Adrenal gland (tissue), 12 donors: ENCODE results near the gene RUNX1. TPM values are rescaled to one million over a fixed set of nuclear protein-coding genes. Genes with fewer than 3 reads are reported as not detected.

Experiments
- DNase-seq, 7 donors: peaks; one replicate each; pipeline ENCODE4 v3.0.0-alpha.2; 2019 to 2020
- H3K27ac ChIP-seq, 5 donors: fragments of 200-600 bp; sonication (generic) in 4 of 5; 1 replicate in 3 of 5; 2 replicates in 2 of 5; pipeline versions ENCODE4 v1.5.1 to v1.8.0; 2016 to 2020; ENCODE audit warnings: mild to moderate bottlenecking in 1 of 5
- H3K27me3 ChIP-seq: fragments of 200-600 bp; 2 replicates; pipeline ENCODE4 v1.8.0; 2021
- H3K36me3 ChIP-seq, 2 donors: fragments of 200-600 bp; replicated peaks in 1 of 2; 1 replicate in 1 of 2; 2 replicates in 1 of 2; pipeline versions ENCODE4 v1.5.1 to v1.8.0; 2018 to 2022
- H3K4me1 ChIP-seq, 2 donors: fragments of 200-600 bp; replicated peaks in 1 of 2; 1 replicate in 1 of 2; 2 replicates in 1 of 2; pipeline versions ENCODE4 v1.5.1 to v1.8.0; 2018 to 2021
- H3K4me3 ChIP-seq, 4 donors: fragments of 200-600 bp; sonication (generic) in 3 of 4; one replicate each; pipeline ENCODE4 v1.5.1; 2016 to 2018
- H3K9me3 ChIP-seq, 3 donors: fragments of 200-600 bp; sonication (generic) in 1 of 3; replicated peaks in 1 of 3; 1 replicate in 2 of 3; 2 replicates in 1 of 3; pipeline versions ENCODE4 v1.5.1 to v1.8.0; 2016 to 2021
- POLR2A ChIP-seq, 2 donors: fragments of 450-650 bp; IDR thresholded peaks; one replicate each; pipeline ENCODE4 v1.6.1; 2017; ENCODE audit warnings: antibody characterized with exemption in 2 of 2, mild to moderate bottlenecking in 2 of 2, moderate library complexity in 1 of 2
- WGBS, 4 donors: extraction: QIAGEN DNeasy Blood & Tissue Kit in 2 of 4; methylation state at CpG; one replicate each; pipeline versions ENCODE4 v1.1.5 to v1.1.7; 2013 to 2017; 5-methylcytosine and 5-hydroxymethylcytosine counted together
- intact Hi-C, 2 donors: fragments of 100-400 bp; cut with DNase I; formaldehyde crosslinking; loops; one replicate each; pipeline versions ENCODE4 v1.14.1 to v1.15.0; 2022 to 2023
- polyA plus RNA-seq, 3 donors: library from polyadenylated mRNA; stranded (reverse); fragments of 200-250 nt in 2 of 3; fragments of 350-450 nt in 1 of 3; fragmentation: Illumina TruSeq in 1 of 3; extraction: RNeasy Lipid Tissue Mini Kit (QIAGEN cat#74804) in 1 of 3; gene quantifications; one replicate each; pipeline ENCODE4 v1.2.3, GENCODE V29; 2013 to 2014
- total RNA-seq, 9 donors: library from RNA; depleted of rRNA in 4 of 9; stranded (reverse); fragments of >200 nt in 4 of 9; fragments of 120-200 nt in 1 of 9; fragmentation: NEBNext Ultra II Directional in 1 of 9; extraction: Animal tissue kit (Norgen Biotek cat#: 25700) in 1 of 9; gene quantifications; one replicate each; pipeline versions ENCODE4 v1.1.0 to v1.2.4, GENCODE V29; 2013 to 2023
- TF ChIP-seq, protein P1 (sequence below), 6 experiments: fragments of 450-650 bp in 4 of 6; fragments of 200-600 bp in 2 of 6; sonication (generic) in 1 of 6; IDR thresholded peaks; 1 replicate in 5 of 6; 2 replicates in 1 of 6; pipeline versions ENCODE4 v1.5.1 to v1.8.0; 2016 to 2021; ENCODE audit warnings: antibody characterized with exemption in 6 of 6, mild to moderate bottlenecking in 2 of 6, moderate library complexity in 1 of 6
- donor health status: healthy with polysubstance abuse.
- donor health status: Bipolar disorder and iron deficiency.
- donor health status: DM: yes; HTN: yes; CAD: no.
- donor health status: DM: no; HTN: no; CAD: no.
- donor health status: DM: no; HTN: no; CAD: no.
- donor health status: DM: yes; HTN: yes; CAD: no.

Gene RUNX1
- total and polyA plus RNA-seq, 12 donors = 0.83 to 27.2 (median 8.2) TPM

DNA sequence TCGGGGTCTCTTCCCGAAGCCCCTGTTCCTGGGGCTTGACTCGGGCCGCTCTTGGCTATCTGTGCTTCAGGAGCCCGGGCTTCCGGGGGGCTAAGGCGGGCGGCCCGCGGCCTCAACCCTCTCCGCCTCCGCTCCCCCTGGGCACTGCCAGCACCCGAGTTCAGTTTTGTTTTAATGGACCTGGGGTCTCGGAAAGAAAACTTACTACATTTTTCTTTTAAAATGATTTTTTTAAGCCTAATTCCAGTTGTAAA is 158.7 kb downstream of the RUNX1 start:
- Histone ChIP-seq H3K36me3 (no peaks in the 10 kb centered on the region), H3K9me3 (no peaks in the 10 kb centered on the region), H3K4me1 (peaks cover 0 to 13% of the 10 kb centered on the region in 2 donors), H3K27me3 (peaks cover 37% of the 10 kb centered on the region), H3K4me3 (peak overlapping the region in 1 of 4 donors; percentile 83), H3K27ac (peak overlapping the region in 2 of 5 donors; percentile 93)
- no peak for DNase-seq
- WGBS, 4 donors = 14 to 24% (median 16%) methylated on average over 12 to 14 of the region's 14 CpGs
- intact Hi-C loops = loop anchor here (5.0 to 10.0 kb wide), 2 partner anchors 512 to 954 kb away; no protein-coding TSS in a partner anchor
- no peak for TF ChIP-seq POLR2A (IDR thresholded peaks at IDR 0.05)

DNA sequence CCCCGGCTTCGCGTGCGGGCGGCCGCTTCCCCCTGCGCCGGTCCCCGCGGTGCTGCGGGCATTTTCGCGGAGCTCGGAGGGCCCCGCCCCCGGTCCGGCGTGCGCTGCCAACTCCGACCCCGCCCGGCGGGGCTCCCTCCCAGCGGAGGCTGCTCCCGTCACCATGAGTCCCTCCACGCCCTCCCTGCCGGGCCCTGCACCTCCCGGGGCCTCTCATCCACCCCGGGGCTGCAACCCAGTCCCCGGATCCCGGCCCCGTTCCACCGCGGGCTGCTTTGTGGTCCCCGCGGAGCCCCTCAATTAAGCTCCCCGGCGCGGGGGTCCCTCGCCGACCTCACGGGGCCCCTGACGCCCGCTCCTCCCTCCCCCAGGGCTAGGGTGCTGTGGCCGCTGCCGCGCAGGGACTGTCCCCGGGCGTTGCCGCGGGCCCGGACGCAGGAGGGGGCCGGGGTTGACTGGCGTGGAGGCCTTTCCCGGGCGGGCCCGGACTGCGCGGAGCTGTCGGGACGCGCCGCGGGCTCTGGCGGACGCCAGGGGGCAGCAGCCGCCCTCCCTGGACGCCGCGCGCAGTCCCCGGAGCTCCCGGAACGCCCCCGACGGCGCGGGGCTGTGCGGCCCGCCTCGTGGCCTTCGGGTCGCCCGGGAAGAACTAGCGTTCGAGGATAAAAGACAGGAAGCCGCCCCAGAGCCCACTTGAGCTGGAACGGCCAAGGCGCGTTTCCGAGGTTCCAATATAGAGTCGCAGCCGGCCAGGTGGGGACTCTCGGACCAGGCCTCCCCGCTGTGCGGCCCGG is 159.2 kb downstream of the RUNX1 start:
- peaks cover 33% of the 10 kb centered on the region for H3K27me3 ChIP-seq
- 1 to 2% (median 1%) methylated on average over 37 to 98 of the region's 98 CpGs; no CpG with 5 or more reads in 1 of the 4 donors for WGBS, 4 donors

DNA sequence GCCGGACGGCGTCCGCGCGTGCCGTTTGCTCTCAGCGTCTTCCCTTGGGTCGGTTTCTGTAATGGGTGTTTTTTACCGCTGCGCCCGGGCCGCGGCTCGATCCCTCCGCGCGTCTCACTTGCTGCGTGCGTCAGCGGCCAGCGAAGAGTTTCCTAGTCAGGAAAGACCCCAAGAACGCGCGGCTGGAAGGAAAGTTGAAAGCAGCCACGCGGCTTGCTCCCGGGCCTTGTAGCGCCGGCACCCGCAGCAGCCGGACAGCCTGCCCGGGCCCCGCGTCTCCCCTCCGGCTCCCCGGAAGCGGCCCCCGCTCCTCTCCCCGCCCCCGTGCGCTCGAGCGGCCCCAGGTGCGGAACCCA is 159.8 kb downstream of the RUNX1 start:
- intact Hi-C loops = loop anchor here (5.0 to 10.0 kb wide), 3 partner anchors 84 to 144 kb away; no protein-coding TSS in a partner anchor

More for the DNA sequence above, 159.2 kb downstream of the RUNX1 start:
- intact Hi-C loops = loop anchor here (5.0 to 10.0 kb wide), 5 partner anchors 85 to 955 kb away; no protein-coding TSS in a partner anchor
- peak in 1 of 2 donors; percentile 23 for TF ChIP-seq POLR2A (IDR thresholded peaks at IDR 0.05)
- TF ChIP-seq, protein P1, sequence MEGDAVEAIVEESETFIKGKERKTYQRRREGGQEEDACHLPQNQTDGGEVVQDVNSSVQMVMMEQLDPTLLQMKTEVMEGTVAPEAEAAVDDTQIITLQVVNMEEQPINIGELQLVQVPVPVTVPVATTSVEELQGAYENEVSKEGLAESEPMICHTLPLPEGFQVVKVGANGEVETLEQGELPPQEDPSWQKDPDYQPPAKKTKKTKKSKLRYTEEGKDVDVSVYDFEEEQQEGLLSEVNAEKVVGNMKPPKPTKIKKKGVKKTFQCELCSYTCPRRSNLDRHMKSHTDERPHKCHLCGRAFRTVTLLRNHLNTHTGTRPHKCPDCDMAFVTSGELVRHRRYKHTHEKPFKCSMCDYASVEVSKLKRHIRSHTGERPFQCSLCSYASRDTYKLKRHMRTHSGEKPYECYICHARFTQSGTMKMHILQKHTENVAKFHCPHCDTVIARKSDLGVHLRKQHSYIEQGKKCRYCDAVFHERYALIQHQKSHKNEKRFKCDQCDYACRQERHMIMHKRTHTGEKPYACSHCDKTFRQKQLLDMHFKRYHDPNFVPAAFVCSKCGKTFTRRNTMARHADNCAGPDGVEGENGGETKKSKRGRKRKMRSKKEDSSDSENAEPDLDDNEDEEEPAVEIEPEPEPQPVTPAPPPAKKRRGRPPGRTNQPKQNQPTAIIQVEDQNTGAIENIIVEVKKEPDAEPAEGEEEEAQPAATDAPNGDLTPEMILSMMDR (IDR thresholded peaks at IDR 0.05) = peak in 5 of 6 experiments; percentile 19 to 93 (median 85)
- H3K36me3 ChIP-seq = no peaks in the 10 kb centered on the region
- peak overlapping the region; percentile 38 to 83 (median 52) for H3K4me3 ChIP-seq
- H3K4me1 ChIP-seq = peaks cover 0 to 13% of the 10 kb centered on the region in 2 donors
- peak overlapping the region; percentile 81 to 93 (median 93) for H3K27ac ChIP-seq
- H3K9me3 ChIP-seq = no peaks in the 10 kb centered on the region
- peak; percentile 65 to 81 (median 72) for DNase-seq

DNA sequence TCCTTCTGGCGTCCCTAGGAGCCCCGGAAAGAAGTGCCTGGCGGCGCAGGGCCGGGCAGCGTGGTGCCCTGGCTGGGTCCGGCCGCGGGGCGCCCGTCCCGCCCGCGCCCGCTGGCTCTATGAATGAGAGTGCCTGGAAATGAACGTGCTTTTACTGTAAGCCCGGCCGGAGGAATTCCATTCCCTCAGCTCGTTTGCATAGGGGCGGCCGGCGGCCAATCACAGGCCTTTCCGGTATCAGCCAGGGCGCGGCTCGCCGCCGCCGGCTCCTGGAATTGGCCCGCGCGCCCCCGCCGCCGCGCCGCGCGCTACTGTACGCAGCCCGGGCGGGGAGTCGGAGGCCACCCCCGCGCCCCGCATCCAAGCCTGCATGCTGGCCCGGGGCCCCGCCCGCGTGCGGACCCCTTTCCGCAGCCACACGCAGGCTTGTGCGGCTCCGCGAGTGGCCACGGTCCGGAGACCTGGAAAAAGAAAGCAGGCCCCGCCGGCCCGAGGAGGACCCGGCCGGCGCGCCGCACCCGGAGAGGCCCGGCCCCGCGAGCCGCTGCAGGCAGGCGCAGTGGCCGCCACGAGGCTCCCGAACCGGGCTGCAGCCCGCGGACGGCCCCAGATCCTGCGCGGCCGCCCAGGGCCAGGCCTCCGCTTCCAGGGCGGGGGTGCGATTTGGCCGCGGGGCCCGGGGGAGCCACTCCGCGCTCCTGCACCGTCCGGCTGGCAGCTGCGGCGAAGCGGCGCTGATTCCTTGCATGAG is 160.4 kb downstream of the RUNX1 start:
- H3K4me3 ChIP-seq = peak overlapping the region; percentile 38 to 83 (median 52)
- H3K27me3 ChIP-seq = peaks cover 30% of the 10 kb centered on the region
- H3K27ac ChIP-seq = peak overlapping the region; percentile 81 to 93 (median 93)
- H3K4me1 ChIP-seq = peaks cover 0 to 13% of the 10 kb centered on the region in 2 donors
- no peaks in the 10 kb centered on the region for H3K36me3 ChIP-seq
- peak; percentile 92 to 97 (median 96) for DNase-seq
- intact Hi-C loops = loop anchor here (5.0 to 10.0 kb wide), 3 partner anchors 84 to 144 kb away; no protein-coding TSS in a partner anchor
- no peaks in the 10 kb centered on the region for H3K9me3 ChIP-seq
- peak; percentile 96 to 99 for TF ChIP-seq POLR2A (IDR thresholded peaks at IDR 0.05)
- TF ChIP-seq, protein P1 (IDR thresholded peaks at IDR 0.05) = no peak
- WGBS, 4 donors = 0% methylated on average over 16 to 96 of the region's 96 CpGs

More for the DNA sequence above, 159.8 kb downstream of the RUNX1 start:
- peak in 6 of 7 donors; percentile 47 to 68 (median 62) for DNase-seq
- peaks cover 33% of the 10 kb centered on the region for H3K27me3 ChIP-seq
- 0 to 1% methylated on average over 34 to 45 of the region's 45 CpGs; no CpG with 5 or more reads in 2 of the 4 donors for WGBS, 4 donors
- peak overlapping the region; percentile 81 to 93 (median 93) for H3K27ac ChIP-seq
- peaks cover 0 to 13% of the 10 kb centered on the region in 2 donors for H3K4me1 ChIP-seq
- no peaks in the 10 kb centered on the region for H3K9me3 ChIP-seq
- TF ChIP-seq, protein P1 (IDR thresholded peaks at IDR 0.05) = no peak
- TF ChIP-seq POLR2A (IDR thresholded peaks at IDR 0.05) = no peak
- H3K4me3 ChIP-seq = peak overlapping the region; percentile 38 to 83 (median 52)
- no peaks in the 10 kb centered on the region for H3K36me3 ChIP-seq
